CD4-positive, alpha-beta T cell treated with Interleukin-15 for 4 hours (primary cell): ENCODE results near the gene CMTM7.
"Not testable (repeated sequence)": the region's sequence is repeated elsewhere in the genome, so short reads cannot be mapped to it uniquely, and the experiment has no call there.

Source experiments
- DNase-seq: peaks from one replicate; pipeline ENCODE4 v3.0.0-alpha.2; 2020; ENCODE audit warnings: low spot score

CMTM7 gene

DNA sequence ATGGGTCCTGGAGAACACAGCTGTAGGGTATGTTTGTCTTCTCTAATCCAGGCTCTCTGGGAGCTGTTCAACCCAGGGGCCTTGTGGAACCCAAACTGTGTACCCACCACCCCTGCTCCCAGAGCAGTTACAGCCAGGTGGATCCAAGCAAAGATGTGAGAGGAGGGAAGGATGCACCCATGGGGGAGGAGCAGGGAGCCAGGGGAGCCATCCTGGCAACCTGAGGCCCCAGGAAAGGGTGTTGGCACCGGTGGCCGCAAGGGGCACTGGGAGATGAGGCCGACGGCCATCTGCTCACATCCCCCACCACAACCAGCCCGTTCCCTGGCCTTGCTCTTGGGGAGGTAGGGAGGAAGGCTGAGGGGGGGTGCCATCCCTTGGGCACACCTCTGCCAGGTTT, 67.8 kb downstream of the CMTM7 start:
- DNase-seq = no peak

DNA sequence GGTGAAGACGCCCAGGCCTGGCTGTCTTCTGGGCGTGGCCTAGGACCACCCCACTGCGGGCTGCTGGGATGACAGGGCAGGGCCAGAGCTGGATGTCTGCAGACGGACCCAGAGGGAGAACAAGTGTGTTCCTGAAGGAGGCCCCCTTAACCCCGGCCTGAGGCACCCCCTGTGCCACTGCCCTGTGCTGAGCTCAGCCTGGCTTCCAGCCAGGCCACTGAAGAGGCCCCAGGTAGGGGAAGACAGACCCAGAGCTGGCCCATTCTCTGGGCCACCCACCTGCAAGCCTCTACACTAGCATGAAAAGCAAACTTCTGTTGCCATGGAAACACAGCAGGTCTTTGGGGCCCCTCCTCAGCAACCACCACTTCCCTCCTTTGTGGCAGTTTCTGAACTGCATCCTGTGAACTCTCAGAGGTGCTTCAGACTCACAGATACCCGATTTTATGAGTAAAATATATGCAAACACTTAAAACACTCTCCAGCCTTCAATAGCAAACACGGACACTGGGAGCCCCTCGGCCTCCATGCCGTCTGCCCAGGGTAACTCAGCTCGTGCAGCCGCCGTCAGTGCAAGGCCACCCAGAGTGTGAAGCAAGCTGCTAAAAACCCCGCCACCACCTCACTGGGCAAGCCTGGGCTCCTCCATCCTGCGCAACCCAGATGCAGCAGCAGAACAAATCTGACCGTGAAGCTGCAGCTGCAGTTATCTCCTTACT, 68.5 kb downstream of the CMTM7 start:
- DNase-seq = peak; percentile 94

DNA sequence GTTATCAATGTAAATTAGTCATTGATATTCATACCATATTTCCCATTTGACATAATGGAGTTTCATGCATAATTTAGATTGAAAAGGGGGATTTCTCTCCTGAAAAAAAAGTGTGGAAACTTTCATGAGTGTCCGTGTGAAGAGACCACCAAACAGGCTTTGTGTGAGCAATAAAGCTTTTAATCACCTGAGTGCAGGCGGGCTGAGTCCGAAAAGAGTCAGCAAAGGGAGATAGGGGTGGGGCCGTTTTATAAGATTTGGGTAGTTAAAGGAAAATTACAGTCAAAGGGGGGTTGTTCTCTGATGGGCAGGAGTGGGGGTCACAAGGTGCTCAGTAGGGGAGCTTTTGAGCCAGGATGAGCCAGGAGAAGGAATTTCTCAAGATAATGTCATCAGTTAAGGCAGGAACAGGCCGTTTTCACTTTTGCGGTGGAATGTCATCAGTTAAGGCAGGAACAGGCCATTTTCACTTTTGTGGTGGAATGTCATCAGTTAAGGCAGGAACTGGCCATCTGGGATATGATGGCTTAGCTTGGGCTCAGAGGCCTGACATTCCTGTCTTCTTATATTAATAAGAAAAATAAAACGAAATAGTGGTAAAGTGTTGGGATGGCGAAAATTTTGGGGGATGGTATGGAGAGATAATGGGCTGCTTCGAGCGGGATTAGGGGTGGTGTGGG, 69.3 kb downstream of the CMTM7 start:
- DNase-seq = peak; percentile 24

DNA sequence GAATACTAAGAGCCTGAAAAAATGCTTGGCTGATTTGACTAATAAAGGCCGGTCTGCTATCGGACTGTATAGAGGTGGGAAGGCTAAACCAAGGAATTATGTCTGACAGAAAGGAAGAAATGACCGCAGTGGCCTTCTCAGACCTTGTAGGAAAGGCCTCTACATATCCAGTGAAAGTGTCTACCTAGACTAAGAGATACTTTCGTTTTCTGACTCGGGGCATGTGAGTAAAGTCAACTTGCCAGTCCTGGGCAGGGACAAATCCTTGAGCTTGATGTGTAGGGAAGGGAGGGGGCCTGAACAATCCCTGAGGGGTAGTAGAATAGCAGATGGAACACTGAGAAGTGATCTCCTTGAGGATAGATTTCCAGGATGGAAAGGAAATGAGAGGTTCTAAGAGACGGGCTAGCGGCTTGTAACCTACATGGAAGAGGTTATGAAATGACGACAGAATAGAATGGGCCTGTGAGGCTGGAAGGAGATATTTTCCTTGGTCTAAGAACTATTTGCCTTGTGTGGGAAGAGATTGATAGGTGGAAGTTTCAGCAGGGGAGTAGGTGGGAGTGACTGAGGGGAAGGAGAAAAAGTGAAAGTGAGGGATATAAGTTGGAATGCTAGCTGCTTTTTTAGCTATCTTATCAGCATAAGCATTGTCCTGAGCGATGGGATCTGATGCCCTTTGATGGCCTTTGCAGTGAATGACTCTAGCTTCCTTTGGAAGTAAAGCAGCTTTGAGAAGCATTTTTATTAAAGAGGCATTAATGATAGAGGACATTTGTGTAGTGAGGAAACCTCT, 70.7 kb downstream of the CMTM7 start:
- peak; percentile 49 for DNase-seq

DNA sequence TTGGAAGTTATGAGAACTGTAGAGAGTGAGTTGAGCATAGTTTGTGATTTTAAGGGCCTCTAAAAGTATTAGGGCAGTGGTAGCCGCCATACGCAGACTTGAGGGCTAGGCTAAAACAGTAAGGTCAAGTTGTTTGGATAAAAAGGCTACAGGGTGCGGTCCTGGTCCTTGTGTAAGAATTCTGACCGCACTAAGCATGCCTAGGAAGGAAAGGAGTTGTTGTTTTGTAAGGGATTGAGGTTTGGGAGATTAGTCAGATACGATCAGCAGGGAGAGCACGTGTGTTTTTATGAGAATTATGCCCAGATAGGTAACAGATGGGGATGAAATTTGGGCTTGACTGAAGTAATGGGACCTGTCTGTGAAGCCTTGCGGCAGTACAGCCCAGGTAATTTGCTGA, 71.8 kb downstream of the CMTM7 start:
- DNase-seq = not testable (repeated sequence)

DNA sequence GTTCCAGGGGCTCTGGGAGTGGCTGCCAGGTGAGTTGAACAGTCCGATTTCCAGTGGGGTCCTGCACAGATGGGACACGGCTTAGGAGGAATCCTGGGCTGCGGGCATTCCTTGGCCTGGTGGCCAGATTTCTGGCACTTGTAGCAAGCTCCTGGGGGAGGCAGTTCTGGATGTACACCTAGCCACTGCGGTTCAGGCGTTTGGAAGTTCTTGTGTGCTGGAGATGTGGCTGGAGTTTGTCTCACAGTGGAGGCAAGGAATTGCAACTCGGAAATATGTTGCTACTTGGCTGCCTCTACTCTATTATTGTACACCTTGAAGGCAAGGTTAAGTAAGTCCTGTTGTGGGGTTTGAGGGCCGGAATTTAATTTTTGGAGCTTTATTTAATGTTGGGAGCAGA, 73.1 kb downstream of the CMTM7 start:
- not testable (repeated sequence) for DNase-seq

DNA sequence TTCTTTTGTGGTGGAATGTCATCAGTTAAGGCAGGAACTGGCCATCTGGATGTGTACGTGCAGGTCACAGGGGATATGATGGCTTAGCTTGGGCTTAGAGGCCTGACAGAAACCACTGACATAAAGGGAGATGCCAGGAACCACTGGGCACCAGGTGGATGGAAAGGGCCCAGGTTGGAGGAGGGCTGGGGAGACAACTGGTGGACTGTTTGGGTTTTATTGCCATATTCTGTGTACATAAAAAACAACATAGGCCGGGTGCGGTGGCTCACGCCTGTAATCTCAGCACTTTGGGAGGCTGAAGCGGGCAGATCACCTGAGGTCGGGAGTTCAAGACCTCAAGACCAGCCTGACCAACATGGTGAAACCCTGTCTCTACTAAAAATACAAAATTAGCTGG, 75.2 kb downstream of the CMTM7 start:
- DNase-seq = not testable (repeated sequence)

DNA sequence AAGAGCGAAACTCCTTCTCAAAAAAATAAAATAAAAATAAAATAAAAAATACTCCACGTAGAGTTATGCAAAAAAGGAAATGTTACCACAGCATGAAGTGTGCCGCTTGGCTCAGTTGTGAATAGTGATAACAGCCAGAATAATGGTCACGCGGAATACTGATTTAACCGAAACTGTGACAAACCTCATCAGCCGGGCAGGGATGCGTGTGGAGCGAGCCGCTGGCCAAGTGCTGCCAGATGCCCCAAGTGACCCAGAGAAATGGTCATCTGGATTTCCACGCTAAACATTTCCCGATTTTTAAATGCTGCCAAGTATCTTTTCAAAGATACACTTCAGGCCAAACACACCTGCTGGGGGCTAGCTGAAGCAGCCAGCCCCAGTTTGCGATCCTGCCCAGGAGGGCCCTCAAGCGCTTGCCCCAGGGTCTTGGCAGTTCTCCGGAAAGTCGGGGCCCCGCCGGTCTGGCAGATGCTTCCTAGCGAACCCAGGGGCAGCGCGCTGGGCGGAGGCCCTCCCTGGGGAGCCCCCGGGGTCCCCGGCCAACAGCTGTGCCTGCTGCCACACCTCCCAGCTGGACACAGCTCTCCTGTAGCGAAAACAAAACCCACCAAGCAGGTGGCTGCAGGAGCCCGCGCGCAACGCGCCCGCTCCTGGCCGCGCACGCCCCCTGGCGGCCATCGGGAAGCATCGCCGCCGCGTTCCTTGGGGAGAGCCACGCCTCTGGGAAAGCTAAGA, 75.8 kb downstream of the CMTM7 start:
- DNase-seq = peak; percentile 75

DNA sequence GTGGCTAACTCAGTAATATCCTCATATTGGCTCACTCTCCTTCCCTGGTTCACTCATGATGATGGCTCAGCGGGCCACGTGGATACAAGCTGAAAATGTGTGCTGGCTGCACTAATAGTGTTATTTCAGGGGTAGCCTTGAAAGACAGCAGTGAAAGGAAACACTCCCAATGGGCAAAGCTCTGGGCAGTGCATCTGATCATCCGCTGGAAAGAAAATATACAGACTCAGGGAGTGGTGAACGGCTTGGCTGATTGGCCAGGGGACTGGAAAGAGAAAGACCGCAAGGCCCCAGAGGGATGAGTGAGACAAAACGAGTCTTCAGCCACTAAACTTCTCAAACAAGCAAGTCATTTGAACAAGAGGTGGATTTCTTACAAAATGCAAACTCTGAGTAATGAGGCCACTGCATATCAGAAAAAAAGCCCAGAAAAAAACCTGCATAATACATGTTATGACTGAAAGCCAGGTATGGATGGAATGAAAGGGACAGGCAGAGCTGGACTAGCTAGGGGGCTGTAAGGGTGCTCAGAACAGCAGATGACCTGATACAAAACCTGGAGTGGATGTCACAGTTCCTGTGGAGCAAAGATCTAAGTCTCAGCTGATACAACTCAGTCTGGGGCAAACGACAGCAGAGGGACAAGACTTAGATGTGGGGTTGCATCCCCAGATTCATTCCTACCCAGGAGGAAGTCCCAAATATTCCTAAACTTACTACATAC, 77.7 kb downstream of the CMTM7 start:
- no peak for DNase-seq

DNA sequence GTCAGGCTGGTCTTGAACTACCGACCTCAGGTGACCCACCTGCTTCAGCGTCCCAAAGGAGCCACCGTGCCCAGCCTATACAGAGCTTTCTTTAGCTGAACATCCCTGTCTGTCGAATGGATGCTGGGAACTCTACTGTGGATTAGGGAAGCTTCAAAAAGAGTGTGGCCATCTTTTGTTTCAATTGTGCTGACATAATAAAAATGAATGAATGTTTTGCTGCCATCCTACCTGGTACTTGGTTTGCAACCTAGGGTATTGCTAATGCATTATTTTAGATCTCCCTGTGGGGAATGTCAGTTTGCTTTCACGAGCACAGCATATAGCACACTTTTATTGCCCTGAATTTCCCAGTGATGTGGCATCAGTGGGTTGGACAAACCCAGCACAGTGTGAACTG, 78.7 kb downstream of the CMTM7 start:
- no peak for DNase-seq

DNA sequence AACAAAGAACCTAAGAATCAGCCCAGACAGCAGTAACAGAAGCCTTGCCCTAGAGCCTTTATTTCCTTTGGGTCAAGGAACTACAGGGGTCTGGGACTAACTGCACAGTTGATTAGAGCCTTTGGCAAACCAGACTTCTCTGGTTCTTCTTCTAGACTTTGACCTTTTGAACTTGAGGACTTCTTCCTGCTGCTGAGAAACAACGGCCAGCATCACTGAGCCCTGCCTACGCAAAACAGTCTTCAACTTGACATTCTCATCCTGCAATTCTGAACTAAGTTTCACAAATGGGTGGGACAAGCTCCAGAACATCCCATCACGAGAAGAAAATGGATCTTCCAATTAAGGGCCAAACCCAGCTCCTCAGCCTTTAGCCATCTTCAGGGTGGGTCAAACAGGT, 79.6 kb downstream of the CMTM7 start:
- DNase-seq = no peak

DNA sequence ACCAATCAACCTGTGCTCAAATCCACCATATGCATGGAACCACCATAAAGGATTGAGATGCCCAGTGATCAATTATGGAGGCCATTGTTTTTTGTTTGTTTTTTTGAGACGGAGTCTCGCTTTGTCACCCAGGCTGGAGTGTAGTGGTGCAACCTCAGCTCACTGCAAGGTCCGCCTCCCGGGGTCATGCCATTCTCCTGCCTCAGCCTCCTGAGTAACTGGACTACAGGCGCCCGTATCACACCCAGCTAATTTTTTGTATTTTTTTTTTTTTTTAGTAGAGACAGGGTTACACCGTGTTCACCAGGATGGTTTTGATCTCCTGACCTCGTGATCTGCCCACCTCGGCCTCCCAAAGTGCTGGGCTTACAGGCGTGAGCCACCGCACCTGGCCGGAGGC, 80.5 kb downstream of the CMTM7 start:
- not testable (repeated sequence) for DNase-seq

DNA sequence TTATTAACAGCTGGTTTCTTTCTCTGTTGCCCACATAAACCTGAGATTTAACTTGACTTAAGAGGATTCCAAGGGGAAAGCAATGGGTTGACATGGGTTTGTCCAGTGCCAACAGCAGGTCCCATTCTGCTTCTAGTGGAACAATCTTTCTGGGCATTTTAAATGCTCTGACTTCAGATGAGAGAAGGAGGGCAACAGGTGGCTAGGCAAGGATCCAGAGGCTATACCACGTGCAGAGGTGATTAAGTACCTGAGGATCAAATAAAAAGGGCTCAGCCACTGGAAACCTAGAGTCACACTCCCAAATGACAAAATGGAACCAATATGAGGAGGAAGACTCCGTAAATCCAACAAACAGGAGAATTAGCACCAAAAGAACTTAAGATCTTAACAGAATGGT, 82.5 kb downstream of the CMTM7 start:
- no peak for DNase-seq

DNA sequence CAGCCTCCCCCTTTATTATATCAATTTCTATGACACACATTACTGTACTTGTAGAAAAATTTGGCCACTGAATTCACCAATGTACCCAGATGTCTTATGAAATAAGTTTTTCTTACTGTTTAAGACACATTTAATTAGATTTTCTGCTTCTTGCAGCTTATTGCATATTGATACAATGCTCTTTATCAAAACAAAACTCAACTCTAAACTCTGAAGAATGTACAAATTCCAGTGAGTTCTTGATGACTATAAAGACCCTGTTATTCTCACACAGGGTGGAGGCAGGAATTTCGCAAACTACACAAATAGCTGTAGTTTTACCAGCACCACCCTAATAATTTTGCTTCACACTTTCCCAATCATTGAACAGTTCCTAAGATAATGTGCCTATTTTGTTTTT, 89.0 kb downstream of the CMTM7 start:
- no peak for DNase-seq

DNA sequence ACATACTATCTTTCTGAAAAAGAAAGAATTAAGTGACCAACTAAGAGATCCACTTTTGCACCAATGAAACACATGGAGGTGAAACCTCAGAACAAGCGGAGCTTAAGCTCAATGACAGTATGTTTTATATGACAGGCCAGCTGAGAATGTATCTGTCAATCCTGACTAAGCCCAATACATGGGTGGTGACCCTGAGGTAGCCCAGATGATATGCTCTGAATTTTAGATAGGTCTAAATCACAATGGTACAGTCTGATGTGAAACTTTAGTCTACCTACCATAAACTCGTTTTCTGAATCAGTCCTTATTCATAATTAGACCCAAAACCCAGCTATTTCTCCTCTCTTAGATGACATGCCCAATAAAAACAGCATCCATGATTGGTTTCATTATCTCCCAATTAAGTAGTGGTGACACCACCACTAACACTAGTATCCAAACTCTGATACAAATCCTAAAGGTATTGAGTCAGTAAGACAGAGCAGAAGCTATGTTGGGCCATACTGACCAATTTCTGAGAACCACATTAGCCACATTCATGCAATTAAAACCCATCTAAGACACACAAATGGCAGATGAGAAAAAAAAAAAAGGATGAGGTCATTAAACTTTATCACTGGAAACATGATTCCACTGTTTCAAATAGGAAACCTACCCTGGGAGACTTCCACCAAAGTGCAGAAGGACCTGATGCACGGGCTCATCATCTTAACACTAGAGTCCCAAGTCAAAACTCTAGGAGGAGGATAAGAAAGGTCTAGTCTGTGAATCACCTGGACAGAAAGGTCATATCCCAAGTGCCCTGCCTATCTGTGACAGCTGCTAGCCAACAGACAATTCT, 90.4 kb downstream of the CMTM7 start:
- no peak for DNase-seq

DNA sequence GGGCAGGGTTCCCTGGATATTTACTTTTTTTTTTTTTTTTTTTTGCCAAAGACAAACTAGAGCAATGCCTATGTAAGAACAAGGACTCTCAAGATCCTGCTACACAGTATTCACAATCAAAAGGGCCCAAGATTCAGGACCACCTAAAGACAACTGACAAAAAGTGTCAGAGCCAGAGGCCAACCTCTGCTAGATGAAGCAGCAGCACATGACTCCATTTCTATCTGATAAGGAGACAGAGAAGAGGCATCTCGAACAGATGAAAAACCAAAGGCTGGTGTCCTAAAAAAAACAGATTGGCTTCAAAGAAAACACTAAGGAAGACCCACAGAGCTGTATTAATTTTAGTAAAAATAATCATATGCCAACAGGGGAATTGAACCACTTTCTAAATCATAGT, 91.0 kb downstream of the CMTM7 start:
- no peak for DNase-seq

DNA sequence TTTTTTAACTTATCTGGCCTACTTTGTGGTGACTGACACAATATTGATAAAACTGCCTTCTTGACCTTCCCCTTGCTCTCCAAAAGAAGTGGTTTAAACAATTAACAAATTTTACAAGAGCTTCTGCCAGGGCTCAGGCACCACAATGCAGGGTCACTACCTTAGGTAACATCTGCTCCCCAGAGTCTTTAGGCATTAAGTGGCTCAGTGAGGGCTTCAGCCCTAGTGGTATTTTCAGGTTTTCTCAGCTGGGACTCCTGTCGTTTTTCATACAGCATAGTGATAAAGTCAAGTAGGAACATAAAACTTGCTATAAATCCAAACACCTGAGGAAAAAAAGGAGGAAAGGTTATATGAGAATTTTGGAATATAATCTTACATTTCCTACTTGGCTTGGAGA, 92.1 kb downstream of the CMTM7 start:
- DNase-seq = no peak

DNA sequence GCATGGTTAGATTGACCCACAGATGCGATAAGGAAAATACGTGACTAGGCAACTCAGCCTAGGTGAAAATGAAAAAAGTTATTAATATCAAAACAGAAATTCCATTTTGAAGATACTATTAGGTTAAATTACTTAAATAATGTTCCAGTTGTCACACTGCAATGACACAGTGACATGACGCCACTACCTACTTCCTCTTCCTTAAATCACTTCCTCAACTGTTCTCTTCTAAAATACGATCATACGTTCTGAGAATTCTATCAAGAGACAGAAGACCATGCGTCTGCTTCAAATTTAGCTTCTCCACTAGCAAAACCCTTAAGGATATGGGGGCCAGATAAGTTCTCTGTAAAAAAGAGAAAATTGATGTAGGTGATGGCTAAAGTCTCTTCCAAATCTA, 92.8 kb downstream of the CMTM7 start:
- no peak for DNase-seq

DNA sequence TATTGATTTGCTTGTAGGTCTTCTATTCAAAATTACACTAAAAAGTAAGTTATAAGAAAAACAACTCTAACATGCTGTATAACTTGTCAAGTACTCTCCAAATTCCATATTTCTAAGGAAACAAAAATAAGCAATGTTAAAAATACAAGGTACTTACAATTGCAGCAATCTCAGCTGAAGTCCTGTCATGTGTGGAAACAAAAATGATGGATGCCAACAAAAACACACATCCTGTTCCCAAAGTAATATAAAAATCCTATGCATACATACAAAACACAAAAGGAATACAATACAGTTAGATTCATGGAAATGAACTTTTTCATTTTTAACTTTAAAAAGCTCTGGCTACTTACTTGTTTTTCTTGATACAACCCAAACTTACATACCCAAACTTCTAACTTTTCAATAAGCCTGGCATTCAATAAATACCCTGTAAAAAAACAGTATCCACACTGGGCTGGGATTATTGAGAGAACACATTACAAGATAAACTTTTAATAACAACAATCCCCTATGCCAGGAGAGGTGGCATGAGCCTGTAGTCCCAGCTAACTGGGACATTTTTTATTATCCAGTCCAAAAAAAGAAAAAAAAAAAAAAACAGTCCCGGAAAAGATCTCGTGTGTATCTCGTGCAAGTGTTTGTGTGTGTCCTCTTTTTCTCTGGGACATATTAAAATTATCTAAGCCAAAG, 96.3 kb downstream of the CMTM7 start:
- DNase-seq = no peak

DNA sequence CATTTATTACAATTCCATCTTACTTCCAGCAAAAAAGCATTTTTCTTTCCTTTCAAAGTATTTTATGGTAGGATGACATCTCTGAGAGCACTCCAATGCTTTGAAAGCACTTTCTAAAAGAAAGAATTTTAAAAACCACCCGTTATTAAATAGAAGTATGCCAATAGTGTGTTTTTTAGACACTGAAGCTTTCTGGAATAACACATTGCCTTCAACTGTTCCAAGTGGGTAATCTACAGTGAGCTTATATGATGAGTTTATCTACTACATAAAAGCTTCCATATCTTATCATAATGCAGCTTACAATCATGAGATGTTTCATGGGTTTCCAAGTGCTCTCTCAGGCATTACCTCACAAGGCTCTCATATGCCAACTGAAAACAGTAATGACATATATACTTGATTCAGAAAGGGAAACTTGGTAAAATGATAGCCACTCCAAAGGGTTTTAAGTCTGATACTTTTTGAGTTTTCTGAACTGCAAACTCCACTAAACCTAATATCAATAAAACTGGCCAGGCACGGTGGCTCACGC, 96.9 kb downstream of the CMTM7 start:
- DNase-seq = no peak
